Midbrain (tissue), 1 donor: ENCODE measurements around the gene LARGE1.

Source experiments
- DNase-seq: peaks from one replicate; lab custom pipeline; 2025; lab: John Stamatoyannopoulos, UW

The LARGE1 gene

DNA sequence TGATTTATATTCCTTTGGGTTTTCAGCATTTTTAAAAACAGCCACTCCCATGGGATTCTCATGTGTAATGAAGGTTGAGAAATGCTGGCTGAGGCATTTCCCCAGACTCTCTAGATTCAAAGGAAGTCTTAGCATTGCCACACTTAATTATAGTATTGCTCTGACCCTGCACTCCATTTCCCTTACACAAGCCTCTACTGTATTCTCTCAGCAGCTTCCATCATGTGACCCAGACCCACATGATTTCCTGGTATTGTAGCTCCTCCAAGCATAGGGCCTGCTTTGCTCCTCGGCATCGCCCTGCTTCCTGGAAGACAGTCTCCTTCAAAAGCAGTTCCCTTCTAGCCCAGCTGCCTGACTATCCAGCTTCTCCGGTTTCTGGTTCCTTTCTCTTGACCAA, 261.5 kb downstream of the LARGE1 start:
- no peak for DNase-seq

DNA sequence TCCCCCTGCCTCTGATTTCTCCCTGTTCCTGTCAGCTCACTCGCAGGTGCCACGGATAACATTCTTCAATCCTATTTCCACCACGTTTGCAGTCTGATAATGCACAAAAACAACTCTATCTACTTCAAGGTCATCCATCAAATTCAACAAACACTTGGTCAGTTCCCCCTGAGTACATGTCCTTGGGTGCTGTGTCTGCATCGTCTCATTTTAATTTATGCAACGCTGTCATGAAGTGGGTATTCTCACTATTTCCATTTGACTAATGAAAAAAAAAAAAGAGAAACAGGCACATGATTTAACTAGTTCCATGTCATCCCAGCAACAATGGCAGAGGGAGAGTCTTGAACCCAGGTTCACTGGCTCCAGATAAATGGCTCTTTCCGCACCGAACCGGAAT, 262.6 kb downstream of the LARGE1 start:
- DNase-seq: no peak

DNA sequence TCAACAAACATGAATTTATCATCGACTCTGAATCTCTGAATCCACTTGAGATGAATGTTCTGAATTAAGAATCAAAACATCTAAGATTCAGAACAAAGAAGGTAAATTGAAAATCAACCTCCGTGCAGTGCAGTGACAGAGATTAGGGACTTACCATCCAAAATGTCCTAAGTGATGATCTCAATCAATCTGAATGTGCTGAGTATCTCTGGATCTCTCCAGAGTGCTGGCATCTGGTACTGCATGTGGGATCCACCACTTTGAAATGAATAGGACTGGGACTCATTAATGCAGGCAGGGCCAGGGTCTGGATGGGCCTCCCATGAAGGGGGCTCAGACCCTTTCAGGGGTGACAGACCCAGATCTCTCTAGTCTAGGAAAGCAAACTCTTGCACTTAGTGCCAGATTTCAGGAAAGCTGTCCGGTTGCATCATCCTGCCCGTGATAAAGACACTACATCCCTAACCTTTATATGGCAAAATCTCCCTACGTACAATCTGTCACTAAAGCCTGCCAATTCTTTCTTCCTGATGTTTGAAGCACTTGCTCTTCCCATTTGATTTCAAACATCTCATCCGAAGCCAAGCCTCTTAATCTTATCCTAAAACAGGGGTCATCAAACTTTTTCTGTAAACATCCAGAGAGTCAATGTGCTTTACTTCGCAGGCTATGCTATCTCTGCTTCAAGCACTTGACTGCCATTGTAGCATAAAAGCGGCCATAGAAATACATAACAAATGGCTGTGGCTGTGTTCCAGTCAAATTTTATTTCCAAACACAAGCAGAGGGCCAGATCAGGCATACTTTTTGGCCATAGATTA, 263.3 kb downstream of the LARGE1 start:
- no peak for DNase-seq

GRCh38 chr22:33654173-33654895, 265.9 kb downstream of the LARGE1 start:
- no peak for DNase-seq

- no peak for DNase-seq
These were observed 266.7 kb downstream of the LARGE1 start for GRCh38 chr22:33653532-33654063.

GRCh38 chr22:33652615-33653014, 267.7 kb downstream of the LARGE1 start:
- no peak for DNase-seq

DNA sequence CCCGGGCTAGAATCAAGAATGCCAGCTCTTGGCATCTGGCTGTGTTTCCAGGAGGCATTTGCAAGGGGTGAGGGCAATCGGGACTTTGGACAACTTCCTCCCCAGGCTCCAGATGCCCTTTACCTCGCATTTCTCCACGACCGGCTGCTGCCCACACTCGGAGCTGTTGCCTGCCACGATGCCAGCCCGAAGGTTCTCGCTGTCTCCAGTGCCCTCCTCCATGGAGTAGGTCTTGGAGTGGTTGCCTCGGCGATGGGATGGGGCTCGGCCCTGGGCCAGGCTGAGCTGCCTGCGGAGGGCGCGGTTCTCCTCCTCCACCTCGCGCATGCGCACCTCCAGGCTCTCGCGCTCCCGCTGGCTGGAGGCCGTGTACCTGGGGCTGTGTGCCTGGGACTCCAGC, 270.0 kb downstream of the LARGE1 start:
- DNase-seq: no peak

- no peak for DNase-seq
These were observed 271.8 kb downstream of the LARGE1 start for GRCh38 chr22:33648478-33648877.

GRCh38 chr22:33640900-33641299, 279.4 kb downstream of the LARGE1 start:
- DNase-seq: no peak

GRCh38 chr22:33639588-33640254, 280.6 kb downstream of the LARGE1 start:
- DNase-seq: no peak

DNA sequence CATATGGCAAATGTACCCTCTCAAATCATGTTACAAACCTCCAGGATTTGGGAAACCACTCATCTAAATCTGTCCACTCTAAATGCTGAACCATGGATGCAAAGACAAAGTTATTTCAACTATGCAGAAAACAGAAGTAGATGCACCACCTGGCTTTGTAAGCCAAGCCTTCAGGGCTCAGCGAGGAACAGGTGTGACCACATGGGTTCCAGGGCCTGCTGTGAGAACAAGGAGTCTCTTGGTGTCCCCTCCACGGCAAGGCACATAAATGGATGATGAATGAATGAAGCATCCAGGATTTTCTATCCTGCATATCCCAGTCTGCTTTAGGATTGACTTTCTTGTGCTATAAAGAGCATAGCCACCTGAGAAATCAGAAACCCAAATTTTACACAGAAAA, 284.5 kb downstream of the LARGE1 start:
- no peak for DNase-seq

GRCh38 chr22:33631777-33632176, 288.5 kb downstream of the LARGE1 start:
- no peak for DNase-seq

GRCh38 chr22:33625959-33626358, 294.3 kb downstream of the LARGE1 start:
- DNase-seq: no peak

- DNase-seq: no peak
These were observed 300.2 kb downstream of the LARGE1 start for GRCh38 chr22:33620085-33620484.

- no peak for DNase-seq
These were observed 313.8 kb downstream of the LARGE1 start for GRCh38 chr22:33606504-33606903.

DNA sequence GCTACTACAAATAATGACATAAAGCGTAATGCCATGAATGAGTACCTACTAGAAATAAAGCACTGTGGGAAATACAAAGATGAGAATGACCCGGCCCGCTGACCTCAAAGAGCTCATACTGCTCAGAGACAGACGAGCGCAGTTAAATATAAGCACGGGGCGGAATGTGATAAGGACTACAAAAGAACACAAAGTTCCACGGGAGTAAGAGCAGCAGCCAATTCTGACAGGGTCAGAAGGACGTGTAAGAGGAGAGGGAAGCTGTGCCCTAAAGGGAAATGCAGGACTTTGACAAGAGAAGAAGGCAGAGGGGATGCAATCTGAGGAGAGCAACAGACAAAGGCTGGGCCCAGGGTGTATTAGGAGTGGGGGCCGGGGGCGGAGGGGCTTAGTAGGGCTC, 314.6 kb downstream of the LARGE1 start:
- no peak for DNase-seq

DNA sequence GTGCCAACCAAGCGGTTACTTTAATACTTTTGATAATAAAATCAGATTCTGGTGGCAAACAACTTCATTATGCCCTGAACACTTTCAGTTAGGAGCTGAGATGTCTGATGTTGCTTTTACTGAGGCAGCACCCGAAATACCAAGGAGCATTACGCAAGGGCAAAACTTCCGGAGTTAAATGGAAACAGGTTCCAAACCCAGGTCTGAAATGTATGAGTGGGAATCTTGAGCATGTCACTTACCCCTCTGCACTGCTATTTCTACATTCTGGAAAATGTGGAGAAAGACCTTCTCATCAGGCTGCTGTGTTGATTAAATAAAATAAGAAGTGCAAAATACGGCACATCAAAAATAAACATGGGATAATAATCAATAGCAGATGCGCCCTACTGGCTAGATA, 315.1 kb downstream of the LARGE1 start:
- DNase-seq: no peak

DNA sequence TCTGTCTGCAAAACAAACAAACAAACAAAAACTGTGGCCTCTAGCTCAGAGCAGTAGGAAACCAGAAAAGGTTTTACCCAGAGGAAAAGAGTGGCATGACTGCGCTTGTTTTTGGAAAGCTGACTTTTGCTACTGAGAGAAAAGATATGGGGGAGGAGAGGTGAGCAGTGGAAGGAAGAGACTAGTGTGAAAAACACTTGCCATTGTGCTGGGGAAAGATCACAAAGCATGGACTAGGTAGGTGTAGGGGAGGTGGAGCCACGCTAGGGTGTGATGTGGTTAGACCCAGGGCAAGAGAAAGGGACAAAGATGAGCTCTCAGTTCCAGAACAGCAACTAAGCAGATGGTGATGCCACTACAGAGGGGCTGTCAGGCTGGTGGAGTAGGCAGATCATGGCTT, 319.2 kb downstream of the LARGE1 start:
- DNase-seq: no peak

GRCh38 chr22:33600595-33600994, 319.7 kb downstream of the LARGE1 start:
- DNase-seq: no peak

DNA sequence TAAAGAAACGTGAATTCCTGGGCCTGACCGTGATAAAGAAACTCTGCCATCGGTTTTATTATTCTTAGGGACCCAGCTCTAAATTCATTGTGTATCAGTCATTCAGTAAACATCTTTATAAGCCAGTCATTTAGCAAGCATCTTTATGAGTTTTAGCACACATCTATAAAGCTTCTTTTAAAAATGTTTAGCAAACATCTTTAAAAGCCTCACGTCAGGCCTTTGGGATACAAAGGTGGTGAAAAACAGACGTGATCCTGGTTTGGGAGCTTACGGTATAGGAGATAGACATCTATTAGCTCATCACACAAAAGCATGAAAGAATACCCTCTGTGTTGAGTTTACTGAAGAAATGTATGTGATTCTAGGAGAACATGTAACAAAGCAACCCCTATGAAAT, 320.2 kb downstream of the LARGE1 start:
- no peak for DNase-seq

- no peak for DNase-seq
These were observed 320.7 kb downstream of the LARGE1 start for GRCh38 chr22:33599596-33599995.

DNA sequence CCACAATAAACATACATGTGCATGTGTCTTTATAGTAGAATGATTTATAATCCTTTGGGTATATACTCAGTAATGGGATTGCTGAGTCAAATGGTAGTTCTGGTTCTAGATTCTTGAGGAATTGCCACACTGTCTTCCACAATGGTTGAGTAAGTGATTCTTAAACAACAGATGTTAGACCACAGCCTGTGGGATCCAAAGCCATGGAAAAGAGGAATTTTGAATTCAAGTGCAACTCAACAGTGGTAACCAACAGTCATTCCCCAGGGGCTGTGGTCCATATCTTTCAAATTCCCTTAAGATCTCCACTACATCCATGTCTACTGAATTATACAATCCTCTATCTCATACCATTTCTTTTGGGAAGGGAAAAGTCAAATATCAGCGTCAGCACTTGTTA, 321.5 kb downstream of the LARGE1 start:
- DNase-seq: no peak
